ENCODE data around the gene BMP7. TPM values are rescaled to one million over a fixed set of nuclear protein-coding genes. Genes with fewer than 3 reads are reported as not detected.

BMP7 gene
- total and polyA plus RNA-seq, 2 donors (not counting 3 experiments of a cell fraction or from before 2014, with no cell fraction given) = not detected

DNA sequence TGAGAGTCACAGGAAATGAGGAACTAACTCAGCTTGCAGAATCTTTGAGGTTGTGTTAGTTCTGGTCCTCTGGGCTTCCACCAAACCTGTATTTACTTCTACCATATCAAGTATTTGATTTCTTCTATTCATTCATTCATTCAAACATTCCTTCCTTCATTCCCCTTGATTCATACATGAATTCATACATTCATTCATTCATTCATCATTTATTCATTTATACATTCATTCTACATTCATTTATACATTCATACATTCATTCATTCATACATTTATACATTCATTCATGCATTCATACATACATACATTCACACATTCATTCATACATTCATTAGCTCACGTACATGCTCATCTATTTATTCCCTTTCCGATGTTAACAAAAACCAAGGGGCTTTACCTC is 120.3 kb downstream of the BMP7 start:
- intact Hi-C loops (cut with micrococcal nuclease) (no loop called here), dilution Hi-C loops (cut with MboI; ENCODE audit: extremely low pct_ligation_motif_present, low sequenced_read_pairs) (no loop called here)
- no peak for TF ChIP-seq GATA2 (IDR thresholded peaks at IDR 0.05; ENCODE audit: insufficient read depth, insufficient read length, low read depth, low read length)
- TF ChIP-seq CTCF (IDR thresholded peaks at IDR 0.05; ENCODE audit: extremely low read depth in 1 of 2, insufficient read depth in 1 of 2, low read depth in 1 of 2, low read length in 2 of 2) = no peak
- TF ChIP-seq JUN (IDR thresholded peaks at IDR 0.05; ENCODE audit: borderline replicate concordance, insufficient read depth, insufficient read length, low read depth) = no peak
- no peak for TF ChIP-seq EZH2 (IDR thresholded peaks at IDR 0.05; ENCODE audit: borderline replicate concordance, low read depth, low read length, severe bottlenecking)
- no peak for TF ChIP-seq FOS (IDR thresholded peaks at IDR 0.05; ENCODE audit: borderline replicate concordance, insufficient read depth, low read length)
- TF ChIP-seq MAX (IDR thresholded peaks at IDR 0.05; ENCODE audit: insufficient read depth, insufficient read length) = no peak
- TF ChIP-seq POLR2A (IDR thresholded peaks at IDR 0.05; ENCODE audit: low read depth, low read length) = no peak
- no peak for TF ChIP-seq POLR2AphosphoS5 (IDR thresholded peaks at IDR 0.05; ENCODE audit: insufficient read depth, low read depth, low read length)
- no peak for TF ChIP-seq MYC (IDR thresholded peaks at IDR 0.05; ENCODE audit: low read depth, low read length)
- POLR2A ChIA-PET = no interaction called here
- Histone ChIP-seq H3K4me3 (replicated peaks in 1 of 3; ENCODE audit: insufficient read depth in 1 of 3, low read depth in 1 of 3, low read length in 3 of 3) (no peak overlapping the region), H3K4me2 (ENCODE audit: insufficient read depth, low read length) (no peak overlapping the region), H3K79me2 (ENCODE audit: control insufficient read depth, insufficient read depth, low read length) (no peaks in the 10 kb centered on the region), H3K9me3 (replicated peaks; ENCODE audit: control insufficient read depth, insufficient read depth, low read length) (no peaks in the 10 kb centered on the region), H3K9ac (replicated peaks; ENCODE audit: extremely low read depth, insufficient read depth, low read length) (no peak overlapping the region), H4K20me1 (replicated peaks; ENCODE audit: control insufficient read depth, extremely low read depth, insufficient read depth, low read length) (no peaks in the 10 kb centered on the region), H3K9me1 (replicated peaks; ENCODE audit: control insufficient read depth, extremely low read depth, insufficient read depth, low read length) (no peaks in the 10 kb centered on the region), H3K27ac (ENCODE audit: insufficient read depth, low read depth, low read length) (no peak overlapping the region), H3K27me3 (ENCODE audit: control insufficient read depth in 2 of 2, insufficient read depth in 2 of 2, low read length in 2 of 2) (no peaks in the 10 kb centered on the region), H2AFZ (ENCODE audit: low read depth, low read length) (no peak overlapping the region), H3K4me1 (ENCODE audit: control insufficient read depth, extremely low read depth, insufficient read depth, low read length) (no peaks in the 10 kb centered on the region), H3K36me3 (ENCODE audit: control insufficient read depth in 2 of 2, extremely low read depth in 1 of 2, insufficient read depth in 2 of 2, low read length in 2 of 2) (no peaks in the 10 kb centered on the region)
- no TSS peak for BruUV-seq (replicated peaks)
- DNase-seq (ENCODE audit: low read depth, low spot score) (no peak), FAIRE-seq (no peak)
- CTCF ChIA-PET = no interaction called here

Data from endothelial cell of umbilical vein (primary cell).